RWPE2 (cell line): Measurements from ENCODE around the gene SOHLH1.
"Not testable (repeated sequence)": the region's sequence is repeated elsewhere in the genome, so short reads cannot be mapped to it uniquely, and the experiment has no call there.

ENCODE experiments used
- ATAC-seq: fragments of 200-7000 bp; cut with Tn5 transposase; 3 replicates; pipeline ENCODE4 v1.9.1; 2021; ENCODE audit warnings: low read depth
- DNase-seq: peaks from one replicate; pipeline ENCODE4 v3.0.0-alpha.2; 2020; ENCODE audit warnings: low spot score
- H3K27ac ChIP-seq: fragments of 450-650 bp; 2 replicates; pipeline ENCODE4 v1.5.1; 2017; ENCODE audit warnings: mild to moderate bottlenecking; ENCODE audit not compliant: poor library complexity, severe bottlenecking
- H3K27me3 ChIP-seq: fragments of 250-450 bp; sonication (Bioruptor Pico); 2 replicates; pipeline ENCODE4 v1.5.1; 2021; ENCODE audit warnings: mild to moderate bottlenecking, moderate library complexity; ENCODE audit not compliant: insufficient read depth, poor library complexity, severe bottlenecking
- H3K36me3 ChIP-seq: fragments of 250-450 bp; sonication (Bioruptor Pico); 2 replicates; pipeline ENCODE4 v1.5.1; 2020; ENCODE audit warnings: low read depth, mild to moderate bottlenecking, moderate library complexity
- H3K4me1 ChIP-seq: fragments of 250-450 bp; sonication (Bioruptor Pico); 2 replicates; pipeline ENCODE4 v1.5.1; 2021; ENCODE audit warnings: mild to moderate bottlenecking, moderate library complexity; ENCODE audit not compliant: insufficient read depth, poor library complexity, severe bottlenecking
- H3K4me3 ChIP-seq: fragments of 250-450 bp; sonication (Bioruptor Pico); 2 replicates; pipeline ENCODE4 v1.5.1; 2021; ENCODE audit warnings: mild to moderate bottlenecking, moderate library complexity; ENCODE audit not compliant: severe bottlenecking
- H3K9me3 ChIP-seq: fragments of 250-450 bp; sonication (Bioruptor Pico); 2 replicates; pipeline ENCODE4 v1.5.1; 2021; ENCODE audit warnings: mild to moderate bottlenecking, moderate library complexity; ENCODE audit not compliant: severe bottlenecking
- CTCF ChIP-seq: fragments of 450-650 bp; IDR thresholded peaks from one replicate; pipeline ENCODE4 v1.5.1; 2017; ENCODE audit warnings: mild to moderate bottlenecking, moderate library complexity; ENCODE audit not compliant: poor library complexity, severe bottlenecking

Gene SOHLH1

GRCh38 chr9:135677641-135678168, 21.6 kb downstream of the SOHLH1 start:
- DNase-seq (no peak), ATAC-seq (no peak)
- Histone ChIP-seq H3K27me3 (no peaks in the 10 kb centered on the region), H3K36me3 (no peaks in the 10 kb centered on the region), H3K27ac (no peak overlapping the region), H3K9me3 (no peaks in the 10 kb centered on the region), H3K4me1 (no peaks in the 10 kb centered on the region), H3K4me3 (no peak overlapping the region)
- TF ChIP-seq CTCF = no peak

GRCh38 chr9:135676891-135677290, 22.4 kb downstream of the SOHLH1 start:
- Histone ChIP-seq H3K27me3 (no peaks in the 10 kb centered on the region), H3K4me1 (no peaks in the 10 kb centered on the region), H3K36me3 (no peaks in the 10 kb centered on the region), H3K9me3 (no peaks in the 10 kb centered on the region), H3K4me3 (no peak overlapping the region), H3K27ac (no peak overlapping the region)
- ATAC-seq (no peak), DNase-seq (no peak)
- TF ChIP-seq CTCF = no peak

GRCh38 chr9:135674977-135675376, 24.3 kb downstream of the SOHLH1 start:
- no peak overlapping the region for H3K4me3 ChIP-seq
- TF ChIP-seq CTCF = no peak
- no peaks in the 10 kb centered on the region for H3K4me1 ChIP-seq
- no peaks in the 10 kb centered on the region for H3K27me3 ChIP-seq
- H3K36me3 ChIP-seq = no peaks in the 10 kb centered on the region
- no peaks in the 10 kb centered on the region for H3K9me3 ChIP-seq
- DNase-seq (no peak), ATAC-seq (no peak)
- H3K27ac ChIP-seq = no peak overlapping the region

- ATAC-seq (no peak), DNase-seq (no peak)
- no peak for TF ChIP-seq CTCF
- no peaks in the 10 kb centered on the region for H3K36me3 ChIP-seq
- no peaks in the 10 kb centered on the region for H3K27me3 ChIP-seq
- no peaks in the 10 kb centered on the region for H3K4me1 ChIP-seq
- no peak overlapping the region for H3K27ac ChIP-seq
- H3K4me3 ChIP-seq = no peak overlapping the region
- H3K9me3 ChIP-seq = no peaks in the 10 kb centered on the region
These were observed 25.3 kb downstream of the SOHLH1 start for GRCh38 chr9:135673941-135674340.

- not testable (repeated sequence) for H3K9me3 ChIP-seq, H3K27ac ChIP-seq, H3K27me3 ChIP-seq, DNase-seq, H3K36me3 ChIP-seq, ATAC-seq, H3K4me3 ChIP-seq, H3K4me1 ChIP-seq
These were observed 26.5 kb downstream of the SOHLH1 start for GRCh38 chr9:135672786-135673185.
